Measurements from ENCODE around the gene CCNY.
"Not testable (repeated sequence)": the region's sequence is repeated elsewhere in the genome, so short reads cannot be mapped to it uniquely, and the experiment has no call there.

Gene CCNY

DNA sequence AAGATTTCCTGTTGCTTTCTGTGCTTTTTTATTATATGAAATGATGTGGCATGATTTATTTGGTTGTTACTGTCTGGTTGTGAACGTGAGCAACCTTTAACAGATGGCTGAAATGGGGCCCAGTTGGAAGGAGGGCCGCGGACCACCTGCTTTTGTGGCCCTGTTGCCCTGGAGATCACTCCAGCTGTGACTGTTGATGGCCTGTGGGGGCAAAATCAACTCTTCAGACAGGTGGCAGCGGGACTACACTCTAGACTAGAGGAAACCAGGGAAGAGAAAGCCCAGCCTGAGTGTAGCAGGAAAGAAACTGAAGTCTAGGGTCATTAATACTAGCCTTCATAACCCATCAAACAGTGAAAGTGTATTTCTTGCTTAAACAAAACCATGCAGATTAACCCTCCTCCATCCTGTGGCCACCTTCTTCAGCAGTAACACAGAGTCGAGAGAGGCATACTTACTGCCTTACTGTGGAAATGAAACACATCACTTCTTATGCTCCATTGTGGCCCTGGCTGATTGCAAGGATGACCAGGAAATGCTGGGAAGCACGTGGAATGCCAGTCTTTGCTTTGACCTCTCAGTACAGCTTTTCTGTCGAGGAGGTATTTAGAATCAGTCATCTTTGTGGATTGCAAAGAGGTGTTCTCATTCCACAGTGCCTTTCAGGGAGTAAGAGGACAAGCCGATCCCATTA, 80.5 kb downstream of the CCNY start:
- TF ChIP-seq, protein P1, sequence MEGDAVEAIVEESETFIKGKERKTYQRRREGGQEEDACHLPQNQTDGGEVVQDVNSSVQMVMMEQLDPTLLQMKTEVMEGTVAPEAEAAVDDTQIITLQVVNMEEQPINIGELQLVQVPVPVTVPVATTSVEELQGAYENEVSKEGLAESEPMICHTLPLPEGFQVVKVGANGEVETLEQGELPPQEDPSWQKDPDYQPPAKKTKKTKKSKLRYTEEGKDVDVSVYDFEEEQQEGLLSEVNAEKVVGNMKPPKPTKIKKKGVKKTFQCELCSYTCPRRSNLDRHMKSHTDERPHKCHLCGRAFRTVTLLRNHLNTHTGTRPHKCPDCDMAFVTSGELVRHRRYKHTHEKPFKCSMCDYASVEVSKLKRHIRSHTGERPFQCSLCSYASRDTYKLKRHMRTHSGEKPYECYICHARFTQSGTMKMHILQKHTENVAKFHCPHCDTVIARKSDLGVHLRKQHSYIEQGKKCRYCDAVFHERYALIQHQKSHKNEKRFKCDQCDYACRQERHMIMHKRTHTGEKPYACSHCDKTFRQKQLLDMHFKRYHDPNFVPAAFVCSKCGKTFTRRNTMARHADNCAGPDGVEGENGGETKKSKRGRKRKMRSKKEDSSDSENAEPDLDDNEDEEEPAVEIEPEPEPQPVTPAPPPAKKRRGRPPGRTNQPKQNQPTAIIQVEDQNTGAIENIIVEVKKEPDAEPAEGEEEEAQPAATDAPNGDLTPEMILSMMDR (IDR thresholded peaks at IDR 0.05; ENCODE audit: low read depth, low read length, missing control alignments): no peak
- DNase-seq (ENCODE audit: low read depth): no peak

DNA sequence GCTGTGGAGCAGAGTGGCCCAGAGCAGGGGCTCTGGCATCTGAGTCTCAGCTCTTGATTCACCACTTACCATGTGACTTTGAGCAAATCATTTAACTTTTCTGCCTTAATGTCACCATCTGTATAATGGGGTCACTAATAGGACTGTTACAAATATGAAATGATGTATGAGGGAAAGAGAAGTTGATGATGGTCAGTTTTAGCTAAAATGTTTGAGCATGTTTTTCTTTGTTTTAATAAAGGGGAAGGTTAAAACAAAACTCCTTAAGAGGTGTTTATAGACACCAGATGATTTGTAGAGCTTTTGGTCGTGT, 81.0 kb downstream of the CCNY start:
- H3K4me3 ChIP-seq (ENCODE audit: low read depth, low read length): no peak overlapping the region
- DNase-seq (ENCODE audit: low read depth): no peak
- TF ChIP-seq, protein P1 (IDR thresholded peaks at IDR 0.05; ENCODE audit: low read depth, low read length, missing control alignments): no peak

More for the DNA sequence above, 80.5 kb downstream of the CCNY start:
- H3K4me3 ChIP-seq (ENCODE audit: low read depth, low read length): no peak overlapping the region

DNA sequence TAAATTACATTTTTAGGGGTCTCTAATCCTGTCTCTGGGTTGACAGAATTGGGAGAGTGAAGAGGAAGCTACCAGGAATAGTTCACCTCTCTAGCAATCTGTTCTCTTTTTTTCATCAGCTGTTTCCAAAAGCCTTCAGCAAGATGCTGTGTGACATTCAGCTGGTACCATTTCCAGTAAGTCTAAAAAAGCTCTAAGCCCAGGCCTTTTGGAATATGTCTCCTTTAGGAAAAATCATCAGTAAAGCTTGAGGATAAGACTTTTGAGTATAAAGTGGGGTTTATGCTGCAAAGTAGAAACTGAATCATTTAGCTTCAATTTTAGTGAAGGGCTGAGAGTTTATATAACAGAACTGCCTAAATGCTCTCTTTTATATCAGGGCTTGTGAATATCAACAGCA, 81.5 kb downstream of the CCNY start:
- TF ChIP-seq, protein P1 (IDR thresholded peaks at IDR 0.05; ENCODE audit: low read depth, low read length, missing control alignments): no peak
- H3K4me3 ChIP-seq (ENCODE audit: low read depth, low read length): no peak overlapping the region
- DNase-seq (ENCODE audit: low read depth): no peak

DNA sequence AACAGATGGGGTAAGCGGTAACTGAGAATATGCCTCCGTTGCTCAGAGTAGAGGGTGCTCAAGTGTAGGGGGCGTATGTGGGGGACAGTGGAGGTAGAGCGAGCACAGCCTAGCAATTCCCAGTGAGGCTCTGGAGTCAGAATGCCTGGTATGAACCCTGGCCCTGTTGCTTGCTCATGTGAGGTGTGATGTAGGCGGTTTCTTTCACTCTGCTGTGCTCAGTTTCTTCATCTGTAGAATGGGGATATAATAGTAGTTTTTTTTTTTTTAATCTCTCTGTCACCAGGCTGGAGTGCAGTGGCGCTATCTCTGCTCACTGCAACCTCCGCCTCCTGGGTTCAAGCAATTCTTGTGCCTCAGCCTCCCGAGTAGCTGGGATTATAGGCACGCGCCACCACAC, 82.3 kb downstream of the CCNY start:
- H3K4me3 ChIP-seq (ENCODE audit: low read depth, low read length); DNase-seq (ENCODE audit: low read depth): not testable (repeated sequence)

DNA sequence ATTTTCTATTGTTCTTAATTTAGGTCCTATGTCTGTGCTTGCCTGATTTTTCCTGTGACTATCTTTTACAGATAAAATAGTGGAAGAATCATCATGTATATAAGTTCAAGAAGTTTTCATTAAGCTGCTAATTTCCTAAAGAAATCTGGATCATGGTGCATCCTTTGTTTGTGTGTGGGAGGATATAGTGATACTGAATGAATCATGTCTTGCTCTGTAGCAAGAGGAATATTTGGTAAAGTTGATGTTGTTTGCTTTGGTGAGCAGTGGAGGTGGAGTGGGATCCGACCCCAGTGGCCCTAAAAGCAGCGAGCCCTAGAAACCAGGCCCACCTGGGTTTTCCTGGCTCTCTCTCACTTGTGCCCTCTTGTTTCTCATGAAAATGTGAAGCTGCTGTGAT, 83.7 kb downstream of the CCNY start:
- no peak for DNase-seq (ENCODE audit: low read depth)
- TF ChIP-seq, protein P1 (IDR thresholded peaks at IDR 0.05; ENCODE audit: low read depth, low read length, missing control alignments): no peak
- no peak overlapping the region for H3K4me3 ChIP-seq (ENCODE audit: low read depth, low read length)

DNA sequence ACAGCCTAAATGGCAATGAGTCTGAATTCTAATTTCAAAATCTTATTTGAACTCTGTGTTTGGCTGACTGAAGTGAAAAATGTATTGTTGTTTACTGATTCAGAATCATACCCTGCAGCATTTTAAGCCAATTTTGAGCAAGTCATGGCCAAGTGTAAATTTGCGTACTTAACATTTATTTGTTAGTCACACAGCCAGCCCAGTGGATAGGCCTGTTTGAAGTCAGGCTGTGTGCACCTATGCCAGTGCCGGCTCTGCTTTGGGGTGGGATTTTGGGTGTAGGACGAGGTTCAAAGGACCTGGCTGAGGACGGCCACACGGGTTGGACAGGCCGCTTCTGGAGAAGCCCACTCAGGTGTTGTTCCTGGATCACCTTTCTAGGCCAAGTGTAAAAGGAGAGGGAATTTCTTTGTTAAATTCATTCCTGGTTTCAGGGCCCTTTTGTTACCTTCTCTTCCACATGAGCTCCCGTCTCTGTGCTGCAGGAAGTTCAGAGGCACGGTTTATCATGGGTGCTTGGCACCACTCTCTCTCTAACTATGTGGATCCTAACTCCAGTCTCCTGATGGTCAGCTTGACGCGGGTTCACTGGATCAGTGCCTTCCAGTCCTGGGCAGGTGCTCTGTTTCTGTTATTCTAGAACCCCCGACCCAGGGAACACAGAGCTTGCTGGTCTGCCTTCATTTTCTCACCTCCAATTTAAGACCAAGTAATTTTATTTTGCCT, 84.7 kb downstream of the CCNY start:
- TF ChIP-seq, protein P1 (IDR thresholded peaks at IDR 0.05; ENCODE audit: low read depth, low read length, missing control alignments): no peak
- DNase-seq (ENCODE audit: low read depth): no peak
- H3K4me3 ChIP-seq (ENCODE audit: low read depth, low read length): no peak overlapping the region

DNA sequence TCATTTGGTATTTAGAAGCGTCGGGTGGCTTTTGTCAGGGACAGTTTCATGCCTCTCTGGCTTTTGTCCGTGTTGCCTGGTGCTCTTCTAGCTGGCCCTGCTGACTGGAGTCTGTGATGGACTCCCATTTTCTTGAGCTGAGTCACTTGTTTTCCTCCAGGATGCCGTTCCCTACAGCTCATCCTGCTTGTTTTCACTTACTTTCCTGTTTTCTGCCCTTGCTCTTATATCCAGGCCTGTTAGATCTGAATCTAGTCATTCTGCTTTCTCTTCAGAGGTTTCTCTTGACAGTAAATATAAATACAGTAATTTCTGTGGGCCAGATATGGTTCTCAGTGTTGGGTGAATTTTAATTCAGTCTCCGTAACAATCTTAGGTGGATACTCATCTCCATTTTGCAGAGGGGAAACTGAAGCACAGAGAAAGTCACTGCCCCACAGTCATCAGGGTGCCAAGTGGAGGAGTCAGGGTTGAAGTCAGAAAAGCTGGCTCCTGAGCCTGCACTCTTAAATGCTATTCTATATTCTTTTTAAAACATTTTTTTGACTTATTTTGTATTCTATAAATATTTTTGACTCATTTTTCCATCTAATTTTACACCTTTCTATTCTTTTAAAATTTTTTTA, 85.4 kb downstream of the CCNY start:
- TF ChIP-seq, protein P1 (IDR thresholded peaks at IDR 0.05; ENCODE audit: low read depth, low read length, missing control alignments): no peak
- DNase-seq (ENCODE audit: low read depth): no peak
- H3K4me3 ChIP-seq (ENCODE audit: low read depth, low read length): no peak overlapping the region

Measured in GM12864 (cell line).